Mesendoderm (in vitro differentiated cells): Measurements from ENCODE around the gene PEF1.
"Not testable (repeated sequence)": the region's sequence is repeated elsewhere in the genome, so short reads cannot be mapped to it uniquely, and the experiment has no call there.

Experiments used
- DNase-seq: peaks from one replicate; pipeline ENCODE4 v3.0.0; 2013
- H2AK5ac ChIP-seq: 2 replicates; pipeline ENCODE4 v1.6.1; 2013; ENCODE audit warnings: low read length, inconsistent platforms
- H2BK120ac ChIP-seq: 2 replicates; pipeline ENCODE4 v1.6.1; 2013; ENCODE audit warnings: low read depth, mild to moderate bottlenecking, low read length, moderate library complexity, mixed read lengths
- H2BK15ac ChIP-seq: replicated peaks from 2 replicates; pipeline ENCODE4 v1.6.1; 2013; ENCODE audit warnings: low read depth, mild to moderate bottlenecking, moderate library complexity
- H2BK5ac ChIP-seq: 2 replicates; pipeline ENCODE4 v1.6.1; 2013; ENCODE audit warnings: low read length, inconsistent platforms
- H3K18ac ChIP-seq: 2 replicates; pipeline ENCODE4 v1.6.1; 2013; ENCODE audit warnings: mild to moderate bottlenecking, low read length, mixed read lengths
- H3K23ac ChIP-seq: one replicate; pipeline ENCODE4 v1.6.1; 2013; ENCODE audit warnings: low read length
- H3K27ac ChIP-seq: 2 replicates; pipeline ENCODE4 v1.5.1; 2013; ENCODE audit warnings: low read depth, mild to moderate bottlenecking, inconsistent platforms, low read length, moderate library complexity
- H3K27me3 ChIP-seq: 2 replicates; pipeline ENCODE4 v1.6.1; 2013; ENCODE audit warnings: low read length, control low read depth, mild to moderate bottlenecking, inconsistent platforms; ENCODE audit not compliant: insufficient read depth, poor library complexity
- H3K36me3 ChIP-seq: 2 replicates; pipeline ENCODE4 v1.6.1; 2013; ENCODE audit warnings: low read length, inconsistent platforms; ENCODE audit not compliant: control insufficient read depth, insufficient read depth
- H3K4ac ChIP-seq: one replicate; pipeline ENCODE4 v1.6.1; 2013; ENCODE audit warnings: low read depth, mild to moderate bottlenecking, low read length, moderate library complexity
- H3K4me1 ChIP-seq: 2 replicates; pipeline ENCODE4 v1.6.1; 2013; ENCODE audit warnings: low read depth, low read length, inconsistent platforms; ENCODE audit not compliant: control insufficient read depth
- H3K4me2 ChIP-seq: 2 replicates; pipeline ENCODE4 v1.6.1; 2013; ENCODE audit warnings: low read length
- H3K4me3 ChIP-seq: 2 replicates; pipeline ENCODE4 v1.5.1; 2013; ENCODE audit warnings: mild to moderate bottlenecking, low read length
- H3K56ac ChIP-seq: one replicate; pipeline ENCODE4 v1.6.1; 2013; ENCODE audit warnings: low read length
- H3K79me1 ChIP-seq: 2 replicates; pipeline ENCODE4 v1.6.1; 2013; ENCODE audit warnings: low read length, inconsistent platforms
- H3K79me2 ChIP-seq: 2 replicates; pipeline ENCODE4 v1.6.1; 2013; ENCODE audit warnings: mild to moderate bottlenecking, low read length; ENCODE audit not compliant: control insufficient read depth, insufficient read depth
- H3K9ac ChIP-seq: 2 replicates; pipeline ENCODE4 v1.6.1; 2013; ENCODE audit warnings: low read length, inconsistent platforms
- H4K5ac ChIP-seq: one replicate; pipeline ENCODE4 v1.6.1; 2013; ENCODE audit warnings: low read length
- H4K8ac ChIP-seq: one replicate; pipeline ENCODE4 v1.6.1; 2013; ENCODE audit warnings: low read depth, mild to moderate bottlenecking, control low read depth, low read length, moderate library complexity
- WGBS: extraction: QIAGEN DNeasy Blood & Tissue Kit; methylation state at CpG from one replicate; pipeline ENCODE4 v1.1.7; 2013; ENCODE audit warnings: low lambda C conversion rate, missing lambda C conversion rate; ENCODE audit not compliant: insufficient coverage; ENCODE audit errors: extremely low coverage; 5-methylcytosine and 5-hydroxymethylcytosine counted together

Gene PEF1

DNA sequence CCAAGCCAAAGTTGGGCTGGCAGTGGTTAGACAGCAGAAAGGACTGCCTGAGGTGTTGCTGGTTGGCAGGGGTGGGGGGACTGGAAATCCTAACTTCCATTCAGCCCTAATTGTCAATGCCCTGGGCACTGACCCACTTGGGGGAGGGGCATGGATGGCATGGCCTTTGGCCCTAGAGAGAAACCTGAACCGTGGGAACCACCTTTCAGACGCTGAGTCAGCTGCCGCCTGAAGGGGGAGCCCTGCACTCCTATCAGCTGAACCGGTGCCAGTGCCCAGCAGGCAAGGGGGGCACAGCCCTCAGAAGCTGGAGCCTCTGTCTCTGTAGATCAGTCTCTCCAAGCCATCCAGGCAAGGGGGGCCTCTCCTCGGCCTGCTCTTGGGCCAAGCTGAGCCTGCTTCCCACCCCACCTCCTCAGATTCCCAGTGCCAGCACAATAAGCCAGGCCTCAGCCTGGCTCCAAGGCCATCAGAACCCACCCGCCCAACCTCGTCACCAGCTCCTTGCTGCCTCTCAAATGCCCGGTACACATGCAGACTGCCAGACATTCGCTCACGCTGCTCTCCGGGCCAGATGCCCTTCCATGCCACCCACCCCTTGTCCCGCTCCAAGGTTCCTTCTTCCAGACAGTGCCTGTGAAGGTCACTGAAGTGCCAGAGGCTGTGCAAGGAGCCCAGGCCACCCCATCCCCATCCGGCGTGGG is 56.8 kb downstream of the PEF1 start:
- H3K4me2 ChIP-seq: no peak overlapping the region
- H3K36me3 ChIP-seq: no peaks in the 10 kb centered on the region
- H3K23ac ChIP-seq: no peak overlapping the region
- H3K27me3 ChIP-seq: no peaks in the 10 kb centered on the region
- no peak overlapping the region for H3K27ac ChIP-seq
- no peak overlapping the region for H2BK15ac ChIP-seq
- H3K79me2 ChIP-seq: no peaks in the 10 kb centered on the region
- no peak overlapping the region for H4K5ac ChIP-seq
- no peak overlapping the region for H4K8ac ChIP-seq
- peak overlapping the region; percentile 64 for H3K56ac ChIP-seq
- H2BK120ac ChIP-seq: no peak overlapping the region
- no peak overlapping the region for H3K18ac ChIP-seq
- no CpG with 5 or more reads among the region's 14 CpGs for WGBS
- H3K4ac ChIP-seq: no peak overlapping the region
- H2AK5ac ChIP-seq: peak overlapping the region; percentile 96
- DNase-seq: peak; percentile 82
- H3K79me1 ChIP-seq: no peaks in the 10 kb centered on the region
- no peaks in the 10 kb centered on the region for H3K4me1 ChIP-seq
- no peak overlapping the region for H2BK5ac ChIP-seq
- H3K4me3 ChIP-seq: no peak overlapping the region
- no peak overlapping the region for H3K9ac ChIP-seq

DNA sequence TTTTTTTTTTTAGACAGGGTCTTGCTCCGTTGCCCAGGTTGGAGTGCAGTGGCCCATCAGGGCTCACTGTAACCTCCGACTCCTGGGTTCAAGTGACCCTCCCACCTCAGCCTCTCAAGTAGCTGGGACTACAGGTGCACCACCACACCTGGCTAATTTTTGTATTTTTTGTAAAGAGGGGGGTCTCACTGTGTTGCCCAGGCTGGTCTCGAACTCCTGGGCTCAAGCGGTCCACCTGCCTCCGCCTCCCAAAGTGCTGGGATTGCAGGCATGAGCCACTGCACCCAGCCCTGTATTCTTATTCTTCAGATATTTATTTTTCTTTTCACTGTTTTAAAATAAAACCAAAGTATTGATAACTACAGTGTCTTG is 57.4 kb downstream of the PEF1 start:
- H3K23ac ChIP-seq, H3K4me1 ChIP-seq, H3K27me3 ChIP-seq, H4K8ac ChIP-seq, H3K56ac ChIP-seq, H2BK5ac ChIP-seq, H3K18ac ChIP-seq, H3K79me2 ChIP-seq, H3K36me3 ChIP-seq, H3K9ac ChIP-seq, H3K4me2 ChIP-seq, H2AK5ac ChIP-seq, H3K27ac ChIP-seq, DNase-seq, H3K4ac ChIP-seq, H2BK15ac ChIP-seq, H4K5ac ChIP-seq, H2BK120ac ChIP-seq, H3K4me3 ChIP-seq, H3K79me1 ChIP-seq: not testable (repeated sequence)
- WGBS: no CpG with 5 or more reads among the region's 5 CpGs

DNA sequence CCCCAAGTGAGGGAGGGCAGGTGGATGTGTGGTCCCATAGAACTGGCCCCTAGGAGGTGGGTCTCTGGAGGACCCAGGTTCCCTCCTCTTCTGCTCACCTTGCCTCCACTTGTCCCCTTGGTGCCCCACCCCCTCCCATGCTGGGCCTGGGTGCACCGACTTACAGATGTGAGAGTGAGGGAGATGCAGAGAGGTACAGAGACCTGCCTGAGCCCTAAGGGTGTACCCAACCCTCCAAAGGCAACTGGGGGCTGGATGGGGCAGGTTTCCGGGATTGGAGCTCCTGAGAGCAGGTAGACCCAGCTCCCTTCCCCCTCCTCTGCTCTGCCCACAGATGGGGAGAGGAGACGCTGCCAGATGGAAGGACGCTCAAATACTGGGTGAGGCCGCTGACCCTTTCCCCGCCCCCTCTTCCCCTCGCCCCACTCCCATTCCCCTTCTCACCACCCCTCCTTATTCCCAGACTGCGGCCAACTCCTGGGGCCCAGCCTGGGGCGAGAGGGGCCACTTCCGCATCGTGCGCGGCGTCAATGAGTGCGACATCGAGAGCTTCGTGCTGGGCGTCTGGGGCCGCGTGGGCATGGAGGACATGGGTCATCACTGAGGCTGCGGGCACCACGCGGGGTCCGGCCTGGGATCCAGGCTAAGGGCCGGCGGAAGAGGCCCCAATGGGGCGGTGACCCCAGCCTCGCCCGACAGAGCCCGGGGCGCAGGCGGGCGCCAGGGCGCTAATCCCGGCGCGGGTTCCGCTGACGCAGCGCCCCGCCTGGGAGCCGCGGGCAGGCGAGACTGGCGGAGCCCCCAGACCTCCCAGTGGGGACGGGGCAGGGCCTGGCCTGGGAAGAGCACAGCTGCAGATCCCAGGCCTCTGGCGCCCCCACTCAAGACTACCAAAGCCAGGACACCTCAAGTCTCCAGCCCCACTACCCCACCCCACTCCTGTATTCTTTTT is 58.0 kb downstream of the PEF1 start:
- Histone ChIP-seq H3K4me2 (no peak overlapping the region), H2BK15ac (no peak overlapping the region), H4K5ac (no peak overlapping the region), H3K36me3 (no peaks in the 10 kb centered on the region), H3K4me1 (no peaks in the 10 kb centered on the region), H3K56ac (no peak overlapping the region), H2BK120ac (no peak overlapping the region), H3K4me3 (no peak overlapping the region), H3K27me3 (no peaks in the 10 kb centered on the region), H3K4ac (no peak overlapping the region), H2AK5ac (no peak overlapping the region), H3K18ac (no peak overlapping the region), H3K9ac (no peak overlapping the region), H3K79me1 (no peaks in the 10 kb centered on the region), H3K79me2 (no peaks in the 10 kb centered on the region), H2BK5ac (no peak overlapping the region), H3K23ac (no peak overlapping the region), H3K27ac (no peak overlapping the region), H4K8ac (no peak overlapping the region)
- no CpG with 5 or more reads among the region's 47 CpGs for WGBS
- DNase-seq: no peak

DNA sequence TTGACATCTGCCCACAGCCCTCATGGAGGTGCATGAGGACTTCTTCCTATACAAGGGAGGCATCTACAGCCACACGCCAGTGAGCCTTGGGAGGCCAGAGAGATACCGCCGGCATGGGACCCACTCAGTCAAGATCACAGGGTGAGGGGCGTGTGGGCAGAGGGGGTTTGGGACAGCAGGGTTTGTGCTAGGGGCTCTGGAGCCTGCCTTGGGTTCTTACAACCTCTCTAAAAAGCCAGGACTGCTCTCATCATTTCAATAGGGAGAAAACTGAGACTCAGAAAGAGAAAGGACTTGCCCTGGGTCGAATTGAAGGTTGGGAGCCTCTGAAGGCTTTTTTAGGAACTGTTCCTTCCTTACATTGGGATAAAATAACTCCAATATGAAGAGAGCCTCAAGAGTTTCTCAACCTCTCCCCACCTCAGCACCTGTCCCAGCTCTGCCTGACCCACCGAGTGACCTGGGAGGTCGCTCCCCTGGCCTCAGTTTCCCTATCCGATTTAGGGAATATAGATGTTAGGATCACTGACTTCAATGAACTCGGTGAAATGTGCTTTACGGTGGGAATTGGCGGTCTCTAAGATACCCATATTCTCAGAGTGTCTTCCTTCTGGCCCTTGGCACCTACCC is 58.8 kb downstream of the PEF1 start:
- no peak overlapping the region for H3K56ac ChIP-seq
- no CpG with 5 or more reads among the region's 11 CpGs for WGBS
- H3K4me1 ChIP-seq: no peaks in the 10 kb centered on the region
- no peak overlapping the region for H3K18ac ChIP-seq
- no peak overlapping the region for H4K5ac ChIP-seq
- no peak overlapping the region for H4K8ac ChIP-seq
- H2BK120ac ChIP-seq: no peak overlapping the region
- H3K27ac ChIP-seq: no peak overlapping the region
- no peak overlapping the region for H3K23ac ChIP-seq
- H3K4me3 ChIP-seq: no peak overlapping the region
- no peaks in the 10 kb centered on the region for H3K27me3 ChIP-seq
- no peak overlapping the region for H2BK15ac ChIP-seq
- H3K79me2 ChIP-seq: no peaks in the 10 kb centered on the region
- H3K9ac ChIP-seq: no peak overlapping the region
- no peaks in the 10 kb centered on the region for H3K36me3 ChIP-seq
- DNase-seq: no peak
- H2BK5ac ChIP-seq: no peak overlapping the region
- no peak overlapping the region for H3K4ac ChIP-seq
- no peaks in the 10 kb centered on the region for H3K79me1 ChIP-seq
- H3K4me2 ChIP-seq: no peak overlapping the region
- no peak overlapping the region for H2AK5ac ChIP-seq

DNA sequence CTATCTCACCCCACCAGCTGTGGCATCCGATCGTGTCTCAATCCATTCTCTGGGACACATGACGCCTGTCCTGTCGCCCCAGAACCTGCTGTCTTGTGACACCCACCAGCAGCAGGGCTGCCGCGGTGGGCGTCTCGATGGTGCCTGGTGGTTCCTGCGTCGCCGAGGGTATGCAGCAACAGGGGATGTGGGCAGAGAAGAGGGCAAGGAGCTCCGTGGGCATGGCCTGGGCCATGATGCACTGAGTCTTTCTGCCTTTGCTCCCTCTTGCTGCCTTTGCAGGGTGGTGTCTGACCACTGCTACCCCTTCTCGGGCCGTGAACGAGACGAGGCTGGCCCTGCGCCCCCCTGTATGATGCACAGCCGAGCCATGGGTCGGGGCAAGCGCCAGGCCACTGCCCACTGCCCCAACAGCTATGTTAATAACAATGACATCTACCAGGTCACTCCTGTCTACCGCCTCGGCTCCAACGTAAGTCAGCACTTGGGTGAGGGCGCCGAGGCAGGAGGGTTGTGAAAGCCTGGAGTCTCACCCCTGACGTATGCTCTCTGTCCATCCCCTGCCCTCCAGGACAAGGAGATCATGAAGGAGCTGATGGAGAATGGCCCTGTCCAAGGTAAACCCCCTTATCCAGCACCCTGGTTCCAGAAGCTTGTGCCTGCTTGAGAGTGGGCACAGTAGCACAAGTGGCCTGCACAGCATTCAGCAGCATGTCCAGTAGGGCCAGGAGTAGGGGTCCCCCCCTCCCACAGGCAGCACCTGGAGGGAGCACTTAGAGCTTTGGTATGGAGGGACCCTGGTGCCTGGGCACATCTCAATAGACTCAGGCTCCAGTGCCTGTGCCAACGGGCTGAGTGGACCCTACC is 59.6 kb downstream of the PEF1 start:
- Histone ChIP-seq H2BK15ac (no peak overlapping the region), H3K18ac (no peak overlapping the region), H3K4me1 (no peaks in the 10 kb centered on the region), H3K27ac (no peak overlapping the region), H3K36me3 (no peaks in the 10 kb centered on the region), H3K9ac (no peak overlapping the region), H3K79me1 (no peaks in the 10 kb centered on the region), H2BK120ac (no peak overlapping the region), H3K23ac (no peak overlapping the region), H3K56ac (no peak overlapping the region), H3K27me3 (no peaks in the 10 kb centered on the region), H2AK5ac (no peak overlapping the region), H4K8ac (no peak overlapping the region), H3K4me3 (no peak overlapping the region), H3K4ac (no peak overlapping the region), H2BK5ac (no peak overlapping the region), H4K5ac (no peak overlapping the region), H3K4me2 (no peak overlapping the region), H3K79me2 (no peaks in the 10 kb centered on the region)
- no CpG with 5 or more reads among the region's 27 CpGs for WGBS
- DNase-seq: no peak
